Tibial nerve (tissue), 4 donors: ENCODE results near the gene NPHP4.

ENCODE experiments used
- CTCF ChIP-seq, 5 experiments: fragments of 200-600 bp in 3 of 5; fragments of 450-650 bp in 2 of 5; sonication (generic) in 3 of 5; IDR thresholded peaks; one replicate each; pipeline ENCODE4 v1.5.1; 2016 to 2019; ENCODE audit warnings: antibody characterized with exemption in 5 of 5, mild to moderate bottlenecking in 3 of 5, moderate library complexity in 2 of 5
- EP300 ChIP-seq, 2 donors: sonication (generic); formaldehyde crosslinking; IDR thresholded peaks; one replicate each; pipeline ENCODE4 v1.6.1; 2017; ENCODE audit warnings: antibody characterized with exemption in 2 of 2, mild to moderate bottlenecking in 1 of 2

GRCh38 chr1:5974631-5975030 lies 17.6 kb downstream of the NPHP4 start:
- TF ChIP-seq CTCF (IDR thresholded peaks at IDR 0.05) = no peak
- no peak for TF ChIP-seq EP300 (IDR thresholded peaks at IDR 0.05)
